Measurements from ENCODE around the gene SLC9C2. TPM values are rescaled to one million over a fixed set of nuclear protein-coding genes. Genes with fewer than 3 reads are reported as not detected.
"Not testable (repeated sequence)": the region's sequence is repeated elsewhere in the genome, so short reads cannot be mapped to it uniquely, and the experiment has no call there.

SLC9C2 gene
- total RNA-seq, 1 experiment from 2014 or later = not detected

DNA sequence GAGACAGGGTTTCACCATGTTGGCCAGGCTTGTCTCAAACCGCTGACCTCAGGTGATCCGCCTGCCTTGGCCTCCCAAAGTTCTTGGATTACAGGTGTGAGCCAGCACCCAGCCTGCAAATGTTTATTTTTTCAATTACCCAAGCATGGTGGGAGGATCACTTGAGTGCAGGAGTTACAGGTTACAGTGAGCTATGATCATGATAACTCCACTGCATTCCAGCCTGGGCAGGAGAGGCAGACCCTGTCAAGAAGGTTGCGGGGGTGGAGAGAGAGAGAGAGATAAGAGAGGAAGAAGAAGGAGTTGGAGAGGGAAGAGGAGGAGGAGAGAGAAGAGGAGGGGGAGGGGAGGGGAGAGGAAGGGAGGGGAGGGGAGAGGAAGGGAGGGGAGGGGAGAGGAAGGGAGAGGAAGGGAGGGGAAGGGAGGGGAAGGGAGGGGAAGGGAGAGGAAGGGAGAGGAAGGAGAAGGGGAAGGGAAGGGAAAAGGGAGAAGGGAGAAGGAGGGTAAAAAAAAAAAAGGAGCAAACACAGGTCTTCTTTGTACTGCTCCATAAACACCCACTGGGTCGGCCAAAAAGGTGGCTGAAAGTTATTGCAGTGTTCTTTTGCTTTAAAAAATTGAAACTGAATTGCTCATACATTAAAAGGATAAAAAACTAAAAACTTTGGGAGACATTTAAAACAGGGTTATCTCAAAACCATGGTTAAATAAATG lies 5.8 kb upstream of the SLC9C2 start:
- Histone ChIP-seq H2AFZ (no peak overlapping the region), H3K27ac (no peak overlapping the region), H3F3A (ENCODE audit: insufficient read depth, low read depth) (no peaks in the 10 kb centered on the region), H3K27me3 (ENCODE audit: insufficient read depth, low read depth) (no peaks in the 10 kb centered on the region), H3K79me2 (ENCODE audit: low read depth) (no peaks in the 10 kb centered on the region), H3K4me3 (no peak overlapping the region), H3K9me3 (ENCODE audit: insufficient read depth, low read depth) (no peaks in the 10 kb centered on the region), H4K20me1 (ENCODE audit: insufficient read depth) (no peaks in the 10 kb centered on the region), H3K9me2 (ENCODE audit: insufficient read depth) (no peaks in the 10 kb centered on the region), H3K36me3 (ENCODE audit: low read depth) (no peaks in the 10 kb centered on the region), H3K4me1 (replicated peaks; ENCODE audit: insufficient read depth) (no peaks in the 10 kb centered on the region), H3K4me2 (no peak overlapping the region)
- intact Hi-C loops (cut with micrococcal nuclease; ENCODE audit: unreplicated experiment) = no loop called here
- ChIA-PET CTCF (no interaction called here), POLR2A (ENCODE audit: unreplicated experiment) (no interaction called here)
- no peak for DNase-seq
- no TSS peak for BruUV-seq (replicated peaks)
- TF ChIP-seq EZH2 (IDR thresholded peaks at IDR 0.05; ENCODE audit: low read depth) = no peak

DNA sequence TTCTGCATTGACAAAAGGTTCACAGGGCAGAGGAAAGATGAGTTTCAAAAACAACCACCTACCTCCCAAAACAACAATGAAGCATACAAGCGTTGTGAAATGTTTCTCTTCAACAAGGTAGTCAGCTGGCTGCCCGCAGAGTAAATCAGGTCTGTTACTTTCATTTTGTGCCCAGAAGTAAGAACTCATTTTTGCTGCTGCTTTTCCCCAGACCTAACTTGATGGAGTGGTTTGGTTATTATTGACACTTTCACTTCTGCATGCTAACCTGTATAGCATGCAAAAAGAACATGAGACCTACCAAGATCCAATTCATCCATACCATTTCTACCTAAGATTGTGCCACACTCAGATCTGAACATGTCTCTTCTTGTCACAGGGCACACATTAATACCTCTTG lies 1.3 kb downstream of the SLC9C2 start:
- intact Hi-C loops (cut with micrococcal nuclease; ENCODE audit: unreplicated experiment) = no loop called here
- no peak for DNase-seq
- Histone ChIP-seq H3K36me3 (ENCODE audit: low read depth) (no peaks in the 10 kb centered on the region), H3K9me2 (ENCODE audit: insufficient read depth) (no peaks in the 10 kb centered on the region), H3K79me2 (ENCODE audit: low read depth) (no peaks in the 10 kb centered on the region), H2AFZ (no peak overlapping the region), H3K4me1 (replicated peaks; ENCODE audit: insufficient read depth) (no peaks in the 10 kb centered on the region), H3K4me2 (no peak overlapping the region), H3K27ac (no peak overlapping the region), H3K4me3 (no peak overlapping the region), H4K20me1 (ENCODE audit: insufficient read depth) (no peaks in the 10 kb centered on the region), H3F3A (ENCODE audit: insufficient read depth, low read depth) (no peaks in the 10 kb centered on the region), H3K9me3 (ENCODE audit: insufficient read depth, low read depth) (0 out of 2 replicates have a peak, but pooled peaks cover 3% of the 10 kb centered on the region), H3K27me3 (ENCODE audit: insufficient read depth, low read depth) (no peaks in the 10 kb centered on the region)
- BruUV-seq (replicated peaks) = no TSS peak
- no peak for TF ChIP-seq EZH2 (IDR thresholded peaks at IDR 0.05; ENCODE audit: low read depth)
- TF ChIP-seq, protein P1, sequence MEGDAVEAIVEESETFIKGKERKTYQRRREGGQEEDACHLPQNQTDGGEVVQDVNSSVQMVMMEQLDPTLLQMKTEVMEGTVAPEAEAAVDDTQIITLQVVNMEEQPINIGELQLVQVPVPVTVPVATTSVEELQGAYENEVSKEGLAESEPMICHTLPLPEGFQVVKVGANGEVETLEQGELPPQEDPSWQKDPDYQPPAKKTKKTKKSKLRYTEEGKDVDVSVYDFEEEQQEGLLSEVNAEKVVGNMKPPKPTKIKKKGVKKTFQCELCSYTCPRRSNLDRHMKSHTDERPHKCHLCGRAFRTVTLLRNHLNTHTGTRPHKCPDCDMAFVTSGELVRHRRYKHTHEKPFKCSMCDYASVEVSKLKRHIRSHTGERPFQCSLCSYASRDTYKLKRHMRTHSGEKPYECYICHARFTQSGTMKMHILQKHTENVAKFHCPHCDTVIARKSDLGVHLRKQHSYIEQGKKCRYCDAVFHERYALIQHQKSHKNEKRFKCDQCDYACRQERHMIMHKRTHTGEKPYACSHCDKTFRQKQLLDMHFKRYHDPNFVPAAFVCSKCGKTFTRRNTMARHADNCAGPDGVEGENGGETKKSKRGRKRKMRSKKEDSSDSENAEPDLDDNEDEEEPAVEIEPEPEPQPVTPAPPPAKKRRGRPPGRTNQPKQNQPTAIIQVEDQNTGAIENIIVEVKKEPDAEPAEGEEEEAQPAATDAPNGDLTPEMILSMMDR (conservative IDR thresholded peaks at IDR 0.05) = no peak
- ChIA-PET CTCF (no interaction called here), POLR2A (ENCODE audit: unreplicated experiment) (no interaction called here)

DNA sequence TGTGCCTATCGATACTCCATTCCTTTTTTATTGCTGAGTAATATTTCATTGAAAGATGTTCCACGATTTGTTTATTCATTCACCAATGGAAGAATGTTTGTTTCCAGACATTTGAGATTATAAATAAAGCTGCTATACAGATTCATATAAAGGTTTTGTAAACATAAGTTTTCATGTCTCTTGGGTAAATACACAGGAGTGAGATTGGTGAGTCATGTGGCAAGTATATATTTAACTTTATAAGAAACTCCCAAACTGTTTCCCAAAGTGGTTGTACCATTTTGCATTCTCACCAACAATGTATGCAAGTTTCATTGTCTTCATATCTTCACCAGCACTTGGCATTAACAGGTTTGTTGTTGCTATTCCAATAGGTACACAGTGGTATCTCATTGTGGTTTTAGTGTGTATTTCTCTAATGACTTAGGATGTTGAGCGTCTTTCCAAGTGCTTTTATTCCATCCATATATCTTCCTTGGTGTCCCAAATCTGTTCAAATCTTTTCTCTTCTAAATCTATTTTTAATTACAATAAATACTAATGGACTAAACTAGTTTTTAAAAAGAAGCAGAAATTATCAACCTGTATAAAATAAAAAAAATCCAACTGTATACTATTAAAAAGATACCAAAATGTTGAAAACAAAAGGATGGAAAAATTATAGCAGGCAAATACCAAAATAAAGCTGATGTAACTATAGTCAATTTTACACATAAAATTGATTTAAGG lies 6.6 kb downstream of the SLC9C2 start:
- no peak for DNase-seq
- Histone ChIP-seq H3K36me3 (ENCODE audit: low read depth) (no peaks in the 10 kb centered on the region), H2AFZ (no peak overlapping the region), H3K9me3 (ENCODE audit: insufficient read depth, low read depth) (0 out of 2 replicates have a peak, but pooled peaks cover 3% of the 10 kb centered on the region), H3K79me2 (ENCODE audit: low read depth) (no peaks in the 10 kb centered on the region), H3F3A (ENCODE audit: insufficient read depth, low read depth) (no peaks in the 10 kb centered on the region), H3K4me1 (replicated peaks; ENCODE audit: insufficient read depth) (no peaks in the 10 kb centered on the region), H3K4me2 (no peak overlapping the region), H3K9me2 (ENCODE audit: insufficient read depth) (no peaks in the 10 kb centered on the region), H3K27ac (no peak overlapping the region), H3K4me3 (no peak overlapping the region), H3K27me3 (ENCODE audit: insufficient read depth, low read depth) (no peaks in the 10 kb centered on the region), H4K20me1 (ENCODE audit: insufficient read depth) (no peaks in the 10 kb centered on the region)
- BruUV-seq (replicated peaks) = no TSS peak
- ChIA-PET POLR2A (ENCODE audit: unreplicated experiment) (no interaction called here), CTCF (no interaction called here)
- intact Hi-C loops (cut with micrococcal nuclease; ENCODE audit: unreplicated experiment) = no loop called here
- no peak for TF ChIP-seq EZH2 (IDR thresholded peaks at IDR 0.05; ENCODE audit: low read depth)
- TF ChIP-seq, protein P1 (conservative IDR thresholded peaks at IDR 0.05) = no peak

DNA sequence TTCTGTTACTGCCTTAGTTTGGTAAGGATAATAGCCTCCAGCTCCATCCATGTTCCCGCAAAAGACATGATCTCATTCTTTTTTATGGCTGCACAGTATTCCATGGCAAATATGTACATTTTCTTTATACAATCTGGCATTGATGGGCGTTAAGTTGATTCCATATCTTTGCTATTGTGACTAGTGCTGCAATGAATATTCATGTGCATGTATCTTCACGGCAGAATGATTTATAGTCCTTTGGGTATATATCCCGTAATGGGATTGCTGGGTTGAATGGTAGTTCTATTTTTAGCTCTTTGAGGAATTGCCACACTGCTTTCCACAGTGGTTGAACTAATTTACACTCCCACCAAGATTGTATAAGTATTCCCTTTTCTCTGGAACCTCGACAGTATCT lies 11.7 kb downstream of the SLC9C2 start:
- POLR2A ChIA-PET (ENCODE audit: unreplicated experiment); BruUV-seq (replicated peaks); H2AFZ ChIP-seq: not testable (repeated sequence)

More for the DNA sequence above, 11.7 kb downstream of the SLC9C2 start:
- H3K27me3 ChIP-seq (ENCODE audit: insufficient read depth, low read depth); H3F3A ChIP-seq (ENCODE audit: insufficient read depth, low read depth); H3K36me3 ChIP-seq (ENCODE audit: low read depth); H3K4me2 ChIP-seq; CTCF ChIA-PET; H3K27ac ChIP-seq; H3K9me3 ChIP-seq (ENCODE audit: insufficient read depth, low read depth); H3K4me3 ChIP-seq; H3K79me2 ChIP-seq (ENCODE audit: low read depth); intact Hi-C loops (cut with micrococcal nuclease; ENCODE audit: unreplicated experiment); DNase-seq; H4K20me1 ChIP-seq (ENCODE audit: insufficient read depth); H3K4me1 ChIP-seq (replicated peaks; ENCODE audit: insufficient read depth); H3K9me2 ChIP-seq (ENCODE audit: insufficient read depth): not testable (repeated sequence)
